Measurements from ENCODE around the gene PLCB4.
A peak's percentile ranks its signal among the peaks of the same experiment; 100 is the strongest.

PLCB4 gene

GRCh38 chr20:9286501-9287461 is 217.9 kb downstream of the PLCB4 start:
- no peak for DNase-seq

DNA sequence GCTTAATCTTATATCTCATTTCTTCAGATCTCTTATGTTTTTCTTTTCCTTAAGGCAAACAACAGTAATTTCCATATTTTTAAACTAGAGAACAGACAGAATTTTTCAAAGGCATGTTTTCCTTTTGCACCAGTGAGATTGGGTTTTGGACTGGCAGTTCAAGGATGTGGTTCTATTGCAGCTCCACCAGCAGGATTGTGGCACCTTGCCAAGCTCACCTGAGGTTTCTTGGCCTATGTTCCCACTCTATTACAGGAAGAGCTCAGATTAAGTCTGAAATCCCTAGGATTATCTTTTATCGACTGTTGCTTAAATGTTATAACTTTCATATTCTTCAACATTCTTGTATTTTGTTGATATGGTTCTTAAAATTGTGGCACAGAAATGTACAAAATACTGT is 218.9 kb downstream of the PLCB4 start:
- no peak for DNase-seq

- no peak for DNase-seq
Measured at GRCh38 chr20:9290331-9290730, 221.4 kb downstream of the PLCB4 start.

DNA sequence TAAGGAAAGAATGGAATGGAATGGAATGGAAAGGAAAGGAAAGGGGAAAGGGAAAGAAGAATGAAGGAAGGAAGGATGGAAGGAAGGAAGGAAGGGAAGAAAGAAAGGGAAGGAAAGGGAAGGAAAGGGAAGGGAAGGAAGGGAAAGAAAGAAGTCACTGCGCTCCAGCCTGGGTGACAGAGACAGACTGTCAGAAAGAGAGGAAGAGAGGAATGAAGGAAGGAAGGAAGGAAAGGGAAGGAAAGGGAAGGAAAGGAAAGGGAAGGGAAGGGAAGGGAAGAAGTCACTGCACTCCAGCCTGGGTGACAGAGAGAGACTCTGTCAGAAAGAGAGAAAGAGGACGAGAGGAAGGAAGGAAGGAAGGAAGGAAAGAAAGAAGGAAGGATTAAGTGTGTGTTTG is 224.3 kb downstream of the PLCB4 start:
- DNase-seq = no peak

DNA sequence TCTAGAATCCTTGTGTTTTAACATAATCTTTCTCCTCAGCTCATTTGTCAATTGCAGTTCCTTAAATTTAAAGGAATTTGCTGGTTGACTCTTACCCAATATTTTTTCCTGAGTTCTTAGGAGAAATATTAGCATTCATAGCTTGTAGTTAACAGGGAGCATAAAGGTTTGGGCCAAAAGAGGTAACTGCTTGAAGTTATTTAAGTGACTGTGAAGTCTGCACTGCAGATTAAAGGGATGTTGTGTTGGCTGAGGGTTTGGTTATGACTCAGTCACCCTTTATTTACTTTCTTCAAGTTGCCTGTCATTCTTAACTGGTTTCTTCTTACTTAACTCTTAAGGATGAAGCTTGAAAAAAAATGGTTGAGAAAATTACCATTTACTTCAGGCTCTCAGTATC is 225.2 kb downstream of the PLCB4 start:
- no peak for DNase-seq

DNA sequence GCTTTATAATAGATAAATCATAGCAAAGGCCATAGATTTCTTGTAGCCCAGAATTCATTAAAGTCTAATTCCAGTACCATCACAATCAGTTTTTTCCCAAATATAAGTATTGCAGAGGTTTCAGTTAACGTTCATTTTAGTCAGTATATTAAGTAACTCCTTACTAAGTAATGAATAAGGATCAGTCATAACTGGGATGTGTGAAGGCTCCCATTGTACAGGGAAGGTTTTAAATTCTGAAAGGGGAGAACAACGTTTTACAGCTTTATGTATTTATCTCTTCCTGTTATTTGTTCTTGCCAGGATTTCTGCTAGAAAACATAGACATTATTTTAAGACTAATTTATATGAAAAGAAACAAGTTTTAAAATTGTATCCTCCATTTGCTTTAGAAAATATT is 230.0 kb downstream of the PLCB4 start:
- DNase-seq = no peak

DNA sequence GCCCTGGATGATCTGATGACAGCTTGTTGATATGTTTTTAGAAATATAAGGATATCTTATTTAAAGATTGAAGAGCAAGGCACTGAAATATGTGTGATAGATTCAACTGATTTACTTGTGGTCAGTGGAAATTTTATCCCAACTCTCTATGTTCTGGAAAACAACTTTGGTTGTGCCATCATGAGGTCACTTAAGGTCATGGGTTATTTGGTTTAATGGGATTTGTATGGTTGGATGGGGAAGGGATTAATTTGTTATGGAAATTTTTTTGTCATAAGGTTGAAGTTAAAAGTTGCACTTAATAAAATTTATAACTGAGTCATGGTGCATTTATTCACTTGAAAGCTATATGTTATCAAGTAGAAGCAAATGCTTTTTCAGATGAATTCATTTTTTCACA is 231.2 kb downstream of the PLCB4 start:
- no peak for DNase-seq

DNA sequence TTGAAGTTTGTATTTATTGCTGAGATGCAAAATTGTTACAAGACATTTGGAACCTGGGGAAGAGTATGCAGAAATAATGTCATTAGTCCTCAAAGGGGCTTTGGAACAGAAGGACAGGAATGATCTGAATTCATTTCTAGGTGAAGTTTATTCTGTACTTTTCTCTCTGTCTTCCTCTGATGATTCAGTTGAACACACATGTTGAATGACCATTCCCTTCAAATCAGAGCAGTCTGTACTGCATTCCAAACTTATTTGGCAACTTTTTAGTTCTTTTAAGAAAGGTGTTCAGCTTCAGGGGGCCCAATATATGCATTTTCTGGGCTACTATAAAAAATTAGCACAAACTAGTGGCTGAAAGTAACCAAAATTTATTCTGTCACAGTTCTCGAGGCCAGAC is 231.6 kb downstream of the PLCB4 start:
- no peak for DNase-seq

DNA sequence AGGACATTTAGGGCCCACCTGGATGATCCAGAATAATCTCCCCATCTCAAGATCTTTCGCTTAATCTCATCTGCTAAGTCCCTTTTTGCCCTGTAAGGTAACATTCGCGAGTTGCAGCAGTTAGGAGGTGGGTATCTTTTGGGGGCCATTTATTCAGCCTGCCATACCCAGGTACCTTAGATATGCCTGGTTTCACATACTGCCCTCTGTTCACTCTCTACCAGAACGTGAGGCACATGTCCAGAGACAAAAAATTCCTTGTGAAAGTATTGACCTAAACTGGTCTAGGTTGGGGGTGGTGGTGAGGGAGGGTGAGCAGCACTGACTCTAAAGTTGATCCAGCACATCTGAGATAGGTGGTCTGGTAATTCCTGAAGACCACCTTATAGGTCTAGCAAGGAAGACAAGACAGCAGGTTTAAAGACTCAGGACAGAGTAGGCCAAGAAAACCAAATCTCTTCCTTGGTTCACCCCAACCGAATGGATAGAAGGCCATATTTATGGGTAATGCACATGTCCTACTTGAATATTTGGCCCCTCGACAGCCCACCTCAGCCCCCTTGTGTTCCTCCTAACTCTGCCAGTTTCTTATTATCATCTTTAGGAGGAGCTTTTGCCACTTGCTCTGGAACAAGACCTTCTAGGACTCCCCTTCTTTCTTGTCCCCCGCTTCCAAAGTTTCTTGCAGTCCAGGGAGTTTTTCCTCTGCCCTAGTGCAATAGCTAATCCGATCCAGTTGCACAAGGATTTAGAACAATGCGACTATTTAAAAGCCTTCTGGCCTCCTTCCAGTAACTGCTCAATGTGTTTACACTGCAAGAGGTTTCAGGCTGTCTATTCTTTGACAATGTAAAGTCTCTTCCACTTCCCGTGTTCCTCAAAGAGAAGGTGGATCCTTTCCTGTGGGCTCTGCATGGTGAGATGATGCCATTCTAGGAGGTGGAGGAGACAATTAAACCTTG is 232.5 kb downstream of the PLCB4 start:
- no peak for DNase-seq

GRCh38 chr20:9302091-9302462 is 233.2 kb downstream of the PLCB4 start:
- DNase-seq = no peak

DNA sequence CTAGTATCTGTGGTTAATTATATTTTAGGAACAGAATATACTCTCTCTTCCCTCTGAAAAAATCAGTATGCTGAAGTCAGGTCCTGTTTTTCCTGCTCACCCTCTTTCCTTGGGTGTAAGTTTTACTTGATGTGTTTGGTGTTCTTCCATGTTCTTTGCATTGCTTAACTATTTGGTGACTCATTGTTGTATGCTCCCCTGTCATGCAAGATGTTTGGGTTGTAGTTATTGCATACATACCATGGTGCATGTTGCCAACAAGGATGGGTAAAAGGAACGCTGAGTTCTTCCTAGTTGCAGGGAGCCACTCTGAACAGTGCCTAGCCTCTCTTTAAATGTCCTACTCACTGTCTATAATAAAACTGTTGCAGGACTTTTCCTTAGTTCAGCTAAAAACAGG is 237.6 kb downstream of the PLCB4 start:
- DNase-seq = no peak

GRCh38 chr20:9308056-9308455 is 239.2 kb downstream of the PLCB4 start:
- no peak for DNase-seq

DNA sequence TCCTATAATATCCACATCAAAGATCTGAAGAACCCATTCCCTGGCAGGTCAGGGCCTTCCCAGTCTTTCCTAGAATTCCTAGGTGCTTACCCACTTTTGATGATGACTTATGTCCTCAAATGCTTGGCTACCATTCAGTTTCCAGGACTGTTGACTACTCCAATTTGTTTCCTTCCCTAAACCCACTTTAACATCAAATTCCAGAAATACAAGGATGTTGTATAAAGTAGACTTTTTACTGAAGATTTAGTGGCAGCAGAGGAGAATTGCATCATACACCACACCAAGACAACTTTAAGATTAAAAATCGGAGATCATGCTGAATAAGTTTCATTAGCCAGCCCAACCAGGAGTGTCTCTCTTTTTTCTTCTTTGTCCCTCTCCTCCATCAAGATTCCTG is 242.2 kb downstream of the PLCB4 start:
- no peak for DNase-seq

GRCh38 chr20:9319687-9320384 is 250.9 kb downstream of the PLCB4 start:
- peak; percentile 47 for DNase-seq

DNA sequence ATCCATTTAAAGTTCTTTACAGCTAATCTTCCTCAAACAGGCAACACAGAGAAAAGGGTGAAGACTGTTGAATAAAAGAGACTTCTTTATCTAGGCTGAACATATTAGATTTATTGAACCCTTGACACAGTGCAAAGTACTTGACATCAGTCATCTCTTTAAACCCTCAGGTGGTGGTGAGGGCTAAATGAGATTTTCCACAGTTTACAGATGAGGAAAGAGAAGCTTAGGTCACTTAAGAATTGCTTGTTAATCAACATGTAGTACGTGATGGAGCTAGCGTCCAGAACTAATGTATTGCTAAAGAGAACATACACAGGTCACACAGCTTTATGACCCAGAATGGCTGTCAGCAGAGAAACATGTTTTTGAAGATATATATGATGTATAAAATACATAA is 252.1 kb downstream of the PLCB4 start:
- DNase-seq = no peak

GRCh38 chr20:9322661-9323060 is 253.8 kb downstream of the PLCB4 start:
- DNase-seq = no peak

DNA sequence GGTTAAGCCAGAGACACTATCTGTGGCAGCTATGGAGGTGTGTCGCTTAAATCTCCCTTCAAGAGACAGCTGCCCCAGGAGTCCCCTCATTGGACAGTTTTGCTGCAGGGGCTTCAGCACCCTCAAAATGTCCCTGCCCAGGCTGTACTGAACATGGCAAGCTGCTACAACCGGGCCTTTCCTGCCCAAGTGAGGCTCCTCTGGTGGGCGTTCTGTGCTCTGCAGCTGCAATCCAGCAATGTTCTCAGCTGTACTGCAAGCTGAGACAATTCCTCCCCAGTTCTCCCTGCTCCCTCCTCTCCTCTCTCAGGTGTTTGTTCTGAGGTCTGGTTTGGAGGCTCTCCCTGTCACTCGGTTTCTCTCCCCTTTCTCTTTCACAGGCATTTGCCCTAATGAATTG is 254.7 kb downstream of the PLCB4 start:
- DNase-seq = no peak

DNA sequence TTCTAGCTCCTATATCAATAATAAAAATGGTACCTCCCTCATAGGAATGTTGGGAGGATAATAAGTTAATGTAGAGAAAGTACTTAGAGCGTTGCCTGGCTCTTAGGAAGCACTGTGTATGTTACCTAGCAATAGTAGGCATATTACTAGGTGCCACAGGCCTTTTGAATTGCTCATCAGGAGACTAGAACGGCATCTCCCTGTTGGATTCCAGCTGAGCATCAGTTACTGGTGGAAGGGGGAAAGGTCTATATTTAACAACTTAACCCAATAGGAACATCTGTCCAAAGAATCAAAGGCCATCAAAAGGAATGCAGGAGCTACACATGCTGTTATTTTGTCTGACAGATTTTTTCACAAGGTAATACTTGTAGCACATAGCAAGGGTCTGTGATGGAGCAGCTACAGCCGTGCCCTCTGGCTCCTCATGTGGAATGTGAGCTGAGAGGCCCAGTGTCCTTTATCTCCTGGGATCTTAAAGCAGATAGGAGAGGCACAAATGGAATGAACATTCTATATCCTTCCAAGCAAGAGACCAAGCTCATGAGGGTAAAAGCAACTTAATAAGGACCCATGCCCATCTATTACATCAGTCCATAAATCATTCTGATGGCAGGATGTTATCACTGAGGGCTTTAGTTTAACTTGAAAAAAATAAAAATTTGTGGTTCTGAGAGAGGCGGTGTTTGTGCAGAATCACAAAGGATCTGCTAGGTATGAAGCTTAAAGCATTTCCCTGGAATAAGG is 260.6 kb downstream of the PLCB4 start:
- DNase-seq = no peak

DNA sequence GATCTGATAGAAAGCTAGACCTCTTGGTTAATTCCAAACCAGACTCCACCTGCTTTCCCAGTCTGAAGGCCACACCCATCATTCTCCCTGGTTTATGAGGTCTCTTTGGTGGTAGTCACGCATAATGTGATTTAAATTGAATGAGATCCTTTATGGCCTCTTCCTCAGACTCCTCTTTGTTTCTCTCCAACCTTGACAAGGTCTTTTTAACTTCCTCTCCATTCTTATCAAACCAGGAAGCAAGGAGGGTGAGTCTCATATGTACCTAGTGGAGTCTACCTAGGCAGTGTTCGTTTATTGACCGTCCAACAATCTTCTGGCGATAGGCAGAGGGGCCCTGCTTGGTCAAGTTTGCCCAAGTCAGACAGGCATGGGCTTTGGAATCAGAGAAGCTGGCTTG is 261.3 kb downstream of the PLCB4 start:
- no peak for DNase-seq

- DNase-seq = no peak
Measured at GRCh38 chr20:9331707-9332435, 263.0 kb downstream of the PLCB4 start.

- DNase-seq = no peak
Measured at GRCh38 chr20:9332791-9333479, 264.0 kb downstream of the PLCB4 start.
